ENCODE results near the gene DCDC2C.

The DCDC2C gene

GRCh38 chr2:3662239-3662638 lies 41.1 kb upstream of the DCDC2C start:
- no peak overlapping the region for H3K27ac ChIP-seq (ENCODE audit: low read length)

GRCh38 chr2:3664118-3664517 lies 39.3 kb upstream of the DCDC2C start:
- Histone ChIP-seq H3K4me1 (ENCODE audit: control insufficient read depth, insufficient read depth, low read length) (peaks cover 2% of the 10 kb centered on the region), H3K27me3 (ENCODE audit: control insufficient read depth in 1 of 2, insufficient read depth in 2 of 2, low read length in 2 of 2) (peaks cover 0 to 5% of the 10 kb centered on the region in 2 donors), H3K9ac (ENCODE audit: low read length in 2 of 2) (no peak overlapping the region)

More at GRCh38 chr2:3662239-3662638, 41.1 kb upstream of the DCDC2C start:
- Histone ChIP-seq H3K27me3 (ENCODE audit: control insufficient read depth in 1 of 2, insufficient read depth in 2 of 2, low read length in 2 of 2) (peaks cover 0 to 5% of the 10 kb centered on the region in 2 donors), H3K4me1 (ENCODE audit: control insufficient read depth, insufficient read depth, low read length) (peaks cover 4% of the 10 kb centered on the region), H3K36me3 (ENCODE audit: control insufficient read depth in 2 of 2, insufficient read depth in 2 of 2, low read length in 2 of 2) (no peaks in the 10 kb centered on the region), H3K4me3 (ENCODE audit: low read length in 2 of 2) (no peak overlapping the region), H3K9ac (ENCODE audit: low read length in 2 of 2) (no peak overlapping the region), H3K9me3 (ENCODE audit: control insufficient read depth in 2 of 2, low read length in 2 of 2) (no peaks in the 10 kb centered on the region)

GRCh38 chr2:3664925-3665324 lies 38.5 kb upstream of the DCDC2C start:
- Histone ChIP-seq H3K36me3 (ENCODE audit: control insufficient read depth in 2 of 2, insufficient read depth in 2 of 2, low read length in 2 of 2) (no peaks in the 10 kb centered on the region), H3K4me3 (ENCODE audit: low read length in 2 of 2) (no peak overlapping the region), H3K4me1 (ENCODE audit: control insufficient read depth, insufficient read depth, low read length) (no peaks in the 10 kb centered on the region), H3K27me3 (ENCODE audit: control insufficient read depth in 1 of 2, insufficient read depth in 2 of 2, low read length in 2 of 2) (peaks cover 0 to 5% of the 10 kb centered on the region in 2 donors), H3K27ac (ENCODE audit: low read length) (no peak overlapping the region), H3K9me3 (ENCODE audit: control insufficient read depth in 2 of 2, low read length in 2 of 2) (no peaks in the 10 kb centered on the region), H3K9ac (ENCODE audit: low read length in 2 of 2) (no peak overlapping the region)

More at GRCh38 chr2:3664118-3664517, 39.3 kb upstream of the DCDC2C start:
- Histone ChIP-seq H3K36me3 (ENCODE audit: control insufficient read depth in 2 of 2, insufficient read depth in 2 of 2, low read length in 2 of 2) (no peaks in the 10 kb centered on the region), H3K4me3 (ENCODE audit: low read length in 2 of 2) (no peak overlapping the region), H3K27ac (ENCODE audit: low read length) (no peak overlapping the region), H3K9me3 (ENCODE audit: control insufficient read depth in 2 of 2, low read length in 2 of 2) (no peaks in the 10 kb centered on the region)

- peaks cover 0 to 5% of the 10 kb centered on the region in 2 donors for H3K27me3 ChIP-seq (ENCODE audit: control insufficient read depth in 1 of 2, insufficient read depth in 2 of 2, low read length in 2 of 2)
- H3K4me1 ChIP-seq (ENCODE audit: control insufficient read depth, insufficient read depth, low read length), result no peaks in the 10 kb centered on the region
- H3K9ac ChIP-seq (ENCODE audit: low read length in 2 of 2), result no peak overlapping the region
- H3K4me3 ChIP-seq (ENCODE audit: low read length in 2 of 2), result no peak overlapping the region
- no peak overlapping the region for H3K27ac ChIP-seq (ENCODE audit: low read length)
- no peaks in the 10 kb centered on the region for H3K36me3 ChIP-seq (ENCODE audit: control insufficient read depth in 2 of 2, insufficient read depth in 2 of 2, low read length in 2 of 2)
- H3K9me3 ChIP-seq (ENCODE audit: control insufficient read depth in 2 of 2, low read length in 2 of 2), result no peaks in the 10 kb centered on the region
These were observed 37.3 kb upstream of the DCDC2C start for GRCh38 chr2:3665886-3666612.

GRCh38 chr2:3666613-3666975 lies 36.8 kb upstream of the DCDC2C start:
- peaks cover 0 to 5% of the 10 kb centered on the region in 2 donors for H3K27me3 ChIP-seq (ENCODE audit: control insufficient read depth in 1 of 2, insufficient read depth in 2 of 2, low read length in 2 of 2)
- no peaks in the 10 kb centered on the region for H3K4me1 ChIP-seq (ENCODE audit: control insufficient read depth, insufficient read depth, low read length)
- H3K36me3 ChIP-seq (ENCODE audit: control insufficient read depth in 2 of 2, insufficient read depth in 2 of 2, low read length in 2 of 2), result no peaks in the 10 kb centered on the region
- H3K4me3 ChIP-seq (ENCODE audit: low read length in 2 of 2), result no peak overlapping the region
- no peak overlapping the region for H3K9ac ChIP-seq (ENCODE audit: low read length in 2 of 2)
- no peaks in the 10 kb centered on the region for H3K9me3 ChIP-seq (ENCODE audit: control insufficient read depth in 2 of 2, low read length in 2 of 2)
- no peak overlapping the region for H3K27ac ChIP-seq (ENCODE audit: low read length)

- no peak overlapping the region for H3K27ac ChIP-seq (ENCODE audit: low read length)
- no peaks in the 10 kb centered on the region for H3K4me1 ChIP-seq (ENCODE audit: control insufficient read depth, insufficient read depth, low read length)
- no peak overlapping the region for H3K4me3 ChIP-seq (ENCODE audit: low read length in 2 of 2)
- H3K9ac ChIP-seq (ENCODE audit: low read length in 2 of 2), result no peak overlapping the region
- H3K36me3 ChIP-seq (ENCODE audit: control insufficient read depth in 2 of 2, insufficient read depth in 2 of 2, low read length in 2 of 2), result no peaks in the 10 kb centered on the region
- H3K27me3 ChIP-seq (ENCODE audit: control insufficient read depth in 1 of 2, insufficient read depth in 2 of 2, low read length in 2 of 2), result peaks cover 0 to 5% of the 10 kb centered on the region in 2 donors
- H3K9me3 ChIP-seq (ENCODE audit: control insufficient read depth in 2 of 2, low read length in 2 of 2), result no peaks in the 10 kb centered on the region
These were observed 36.2 kb upstream of the DCDC2C start for GRCh38 chr2:3667151-3667631.

GRCh38 chr2:3669656-3670055 lies 33.7 kb upstream of the DCDC2C start:
- Histone ChIP-seq H3K4me1 (ENCODE audit: control insufficient read depth, insufficient read depth, low read length) (no peaks in the 10 kb centered on the region), H3K9ac (ENCODE audit: low read length in 2 of 2) (no peak overlapping the region), H3K27me3 (ENCODE audit: control insufficient read depth in 1 of 2, insufficient read depth in 2 of 2, low read length in 2 of 2) (peaks cover 0 to 5% of the 10 kb centered on the region in 2 donors), H3K9me3 (ENCODE audit: control insufficient read depth in 2 of 2, low read length in 2 of 2) (no peaks in the 10 kb centered on the region), H3K36me3 (ENCODE audit: control insufficient read depth in 2 of 2, insufficient read depth in 2 of 2, low read length in 2 of 2) (no peaks in the 10 kb centered on the region), H3K27ac (ENCODE audit: low read length) (no peak overlapping the region), H3K4me3 (ENCODE audit: low read length in 2 of 2) (no peak overlapping the region)

- H3K36me3 ChIP-seq (ENCODE audit: control insufficient read depth in 2 of 2, insufficient read depth in 2 of 2, low read length in 2 of 2), result no peaks in the 10 kb centered on the region
- peaks cover 0 to 5% of the 10 kb centered on the region in 2 donors for H3K27me3 ChIP-seq (ENCODE audit: control insufficient read depth in 1 of 2, insufficient read depth in 2 of 2, low read length in 2 of 2)
- H3K27ac ChIP-seq (ENCODE audit: low read length), result no peak overlapping the region
- no peak overlapping the region for H3K4me3 ChIP-seq (ENCODE audit: low read length in 2 of 2)
- H3K9ac ChIP-seq (ENCODE audit: low read length in 2 of 2), result no peak overlapping the region
- no peaks in the 10 kb centered on the region for H3K9me3 ChIP-seq (ENCODE audit: control insufficient read depth in 2 of 2, low read length in 2 of 2)
- H3K4me1 ChIP-seq (ENCODE audit: control insufficient read depth, insufficient read depth, low read length), result no peaks in the 10 kb centered on the region
These were observed 33.0 kb upstream of the DCDC2C start for GRCh38 chr2:3670376-3670775.

- no peaks in the 10 kb centered on the region for H3K9me3 ChIP-seq (ENCODE audit: control insufficient read depth in 2 of 2, low read length in 2 of 2)
- peaks cover 0 to 5% of the 10 kb centered on the region in 2 donors for H3K27me3 ChIP-seq (ENCODE audit: control insufficient read depth in 1 of 2, insufficient read depth in 2 of 2, low read length in 2 of 2)
- no peak overlapping the region for H3K9ac ChIP-seq (ENCODE audit: low read length in 2 of 2)
- no peak overlapping the region for H3K27ac ChIP-seq (ENCODE audit: low read length)
- no peak overlapping the region for H3K4me3 ChIP-seq (ENCODE audit: low read length in 2 of 2)
- no peaks in the 10 kb centered on the region for H3K36me3 ChIP-seq (ENCODE audit: control insufficient read depth in 2 of 2, insufficient read depth in 2 of 2, low read length in 2 of 2)
- H3K4me1 ChIP-seq (ENCODE audit: control insufficient read depth, insufficient read depth, low read length), result no peaks in the 10 kb centered on the region
These were observed 32.4 kb upstream of the DCDC2C start for GRCh38 chr2:3670941-3671340.

- Histone ChIP-seq H3K9me3 (ENCODE audit: control insufficient read depth in 2 of 2, low read length in 2 of 2) (no peaks in the 10 kb centered on the region), H3K27me3 (ENCODE audit: control insufficient read depth in 1 of 2, insufficient read depth in 2 of 2, low read length in 2 of 2) (peaks cover 0 to 3% of the 10 kb centered on the region in 2 donors), H3K4me3 (ENCODE audit: low read length in 2 of 2) (no peak overlapping the region), H3K27ac (ENCODE audit: low read length) (no peak overlapping the region), H3K36me3 (ENCODE audit: control insufficient read depth in 2 of 2, insufficient read depth in 2 of 2, low read length in 2 of 2) (no peaks in the 10 kb centered on the region), H3K9ac (ENCODE audit: low read length in 2 of 2) (no peak overlapping the region), H3K4me1 (ENCODE audit: control insufficient read depth, insufficient read depth, low read length) (no peaks in the 10 kb centered on the region)
These were observed 30.3 kb upstream of the DCDC2C start for GRCh38 chr2:3672861-3673678.

Measured in stomach smooth muscle (tissue), 2 donors.